ENCODE data around the gene NFE2L1.

NFE2L1 gene

DNA sequence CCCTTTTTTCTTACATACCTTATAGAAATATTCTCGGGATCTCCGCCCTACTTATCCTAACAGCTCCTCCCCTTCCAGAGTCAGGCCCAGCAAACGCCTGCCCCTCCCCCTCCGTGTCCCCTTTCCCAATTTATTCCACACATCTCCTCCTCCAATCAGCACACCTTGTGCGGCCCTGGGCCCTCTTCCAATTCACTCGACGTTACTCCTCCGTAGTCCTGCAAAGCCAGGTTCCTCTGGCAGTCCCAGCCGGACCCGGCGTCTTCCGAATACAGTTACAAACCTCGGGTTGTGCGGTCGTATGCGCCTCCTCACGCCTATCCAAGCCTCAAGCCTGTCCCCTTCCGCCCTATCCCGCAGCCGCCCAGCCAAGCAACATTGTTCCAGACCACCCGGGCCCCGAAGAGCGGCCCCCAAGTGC is 52.4 kb downstream of the NFE2L1 start:
- peaks cover 52% of the 10 kb centered on the region for H3K79me2 ChIP-seq (ENCODE audit: control insufficient read depth, insufficient read depth, low read length, unreplicated experiment)
- H2AFZ ChIP-seq (ENCODE audit: low read length, unreplicated experiment) = peak overlapping the region; percentile 26
- no peaks in the 10 kb centered on the region for H3K36me3 ChIP-seq (ENCODE audit: insufficient read depth, low read length)
- H3K27ac ChIP-seq (ENCODE audit: low read depth, low read length) = peak overlapping the region; percentile 68
- peaks cover 6% of the 10 kb centered on the region for H3K4me1 ChIP-seq (ENCODE audit: control insufficient read depth, insufficient read depth, low read length, unreplicated experiment)
- H3K4me3 ChIP-seq (ENCODE audit: low read depth, low read length) = peak overlapping the region; percentile 84
- H3K27me3 ChIP-seq (ENCODE audit: insufficient read depth, low read length) = no peaks in the 10 kb centered on the region

DNA sequence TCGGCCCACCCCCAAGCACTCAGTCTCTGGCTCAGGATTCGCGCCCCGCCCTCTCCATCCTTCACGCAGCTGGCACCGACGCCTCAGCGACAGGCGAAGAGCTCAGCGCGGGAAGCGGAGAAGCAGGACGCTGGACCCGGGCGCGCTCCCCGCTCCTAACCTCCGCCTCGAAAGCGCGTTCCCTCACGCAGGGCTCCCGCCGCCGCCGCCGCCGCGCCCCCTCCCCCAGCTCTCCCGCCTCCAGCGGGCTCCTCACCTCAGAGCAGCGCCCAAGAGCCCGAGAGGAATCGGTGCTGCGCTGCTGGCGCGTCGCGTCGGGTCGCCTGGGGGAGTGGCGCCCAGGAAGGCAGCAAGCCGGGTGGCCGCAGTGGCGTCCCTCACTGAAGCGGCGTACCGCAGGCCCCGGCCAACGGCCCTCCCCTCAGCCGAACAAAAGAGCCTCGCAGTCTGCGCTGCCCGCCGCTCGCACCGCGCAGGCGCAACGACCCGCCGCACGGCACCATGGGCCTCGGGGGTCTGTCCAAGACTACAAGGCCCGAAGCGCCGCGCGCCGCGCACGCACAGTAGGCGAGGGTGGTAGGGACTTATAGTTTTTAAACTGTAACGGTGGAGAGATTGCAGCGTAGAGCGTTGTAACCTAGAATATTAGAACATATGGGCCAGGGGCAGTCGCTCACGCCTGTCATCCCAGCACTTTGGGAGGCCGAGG is 53.0 kb downstream of the NFE2L1 start, which contains the start of gene CBX1:
CBX1 (minus strand) TSS at position 467 of the 709 bp plus-strand sequence. CDS start 24,474 bp downstream, outside the sequence.
- Histone ChIP-seq H3K79me2 (ENCODE audit: control insufficient read depth, insufficient read depth, low read length, unreplicated experiment) (peaks cover 47% of the 10 kb centered on the region), H3K27ac (ENCODE audit: low read depth, low read length) (peak within 1 kb of the TSS; percentile 68)

GRCh38 chr17:48102043-48102750 is 54.0 kb downstream of the NFE2L1 start:
- H3K79me2 ChIP-seq (ENCODE audit: control insufficient read depth, insufficient read depth, low read length, unreplicated experiment) = peaks cover 37% of the 10 kb centered on the region
- no peaks in the 10 kb centered on the region for H3K27me3 ChIP-seq (ENCODE audit: insufficient read depth, low read length)
- no peak overlapping the region for H3K27ac ChIP-seq (ENCODE audit: low read depth, low read length)
- H3K36me3 ChIP-seq (ENCODE audit: insufficient read depth, low read length) = no peaks in the 10 kb centered on the region
- peaks cover 6% of the 10 kb centered on the region for H3K4me1 ChIP-seq (ENCODE audit: control insufficient read depth, insufficient read depth, low read length, unreplicated experiment)
- peak overlapping the region; percentile 41 for H2AFZ ChIP-seq (ENCODE audit: low read length, unreplicated experiment)
- H3K4me3 ChIP-seq (ENCODE audit: low read depth, low read length) = peak overlapping the region; percentile 84; the same call in 1 of the 2 replicates

More for the DNA sequence above, 53.0 kb downstream of the NFE2L1 start, which contains the start of gene CBX1:
- peaks cover 6% of the 10 kb centered on the region for H3K4me1 ChIP-seq (ENCODE audit: control insufficient read depth, insufficient read depth, low read length, unreplicated experiment)
- no peaks in the 10 kb centered on the region for H3K36me3 ChIP-seq (ENCODE audit: insufficient read depth, low read length)
- no peaks in the 10 kb centered on the region for H3K27me3 ChIP-seq (ENCODE audit: insufficient read depth, low read length)
- peak within 1 kb of the TSS; percentile 57 for H2AFZ ChIP-seq (ENCODE audit: low read length, unreplicated experiment)
- H3K4me3 ChIP-seq (ENCODE audit: low read depth, low read length) = peak within 1 kb of the TSS; percentile 84

GRCh38 chr17:48102798-48103715 is 54.9 kb downstream of the NFE2L1 start:
- H2AFZ ChIP-seq (ENCODE audit: low read length, unreplicated experiment) = no peak overlapping the region
- no peak overlapping the region for H3K27ac ChIP-seq (ENCODE audit: low read depth, low read length)
- no peak overlapping the region for H3K4me3 ChIP-seq (ENCODE audit: low read depth, low read length)

GRCh38 chr17:48104440-48104839 is 56.3 kb downstream of the NFE2L1 start:
- Histone ChIP-seq H3K27me3 (ENCODE audit: insufficient read depth, low read length) (no peaks in the 10 kb centered on the region), H3K27ac (ENCODE audit: low read depth, low read length) (no peak overlapping the region), H2AFZ (ENCODE audit: low read length, unreplicated experiment) (no peak overlapping the region), H3K4me1 (ENCODE audit: control insufficient read depth, insufficient read depth, low read length, unreplicated experiment) (peaks cover 11% of the 10 kb centered on the region), H3K79me2 (ENCODE audit: control insufficient read depth, insufficient read depth, low read length, unreplicated experiment) (peaks cover 30% of the 10 kb centered on the region), H3K36me3 (ENCODE audit: insufficient read depth, low read length) (no peaks in the 10 kb centered on the region), H3K4me3 (ENCODE audit: low read depth, low read length) (no peak overlapping the region)

More at GRCh38 chr17:48102798-48103715, 54.9 kb downstream of the NFE2L1 start:
- Histone ChIP-seq H3K27me3 (ENCODE audit: insufficient read depth, low read length) (no peaks in the 10 kb centered on the region), H3K4me1 (ENCODE audit: control insufficient read depth, insufficient read depth, low read length, unreplicated experiment) (peaks cover 6% of the 10 kb centered on the region), H3K79me2 (ENCODE audit: control insufficient read depth, insufficient read depth, low read length, unreplicated experiment) (peaks cover 32% of the 10 kb centered on the region), H3K36me3 (ENCODE audit: insufficient read depth, low read length) (no peaks in the 10 kb centered on the region)

GRCh38 chr17:48106802-48107136 is 58.6 kb downstream of the NFE2L1 start:
- Histone ChIP-seq H2AFZ (ENCODE audit: low read length, unreplicated experiment) (peak overlapping the region; percentile 100), H3K79me2 (ENCODE audit: control insufficient read depth, insufficient read depth, low read length, unreplicated experiment) (peaks cover 36% of the 10 kb centered on the region), H3K27ac (ENCODE audit: low read depth, low read length) (peak overlapping the region; percentile 42; the same call in 1 of the 2 replicates), H3K36me3 (ENCODE audit: insufficient read depth, low read length) (no peaks in the 10 kb centered on the region), H3K4me1 (ENCODE audit: control insufficient read depth, insufficient read depth, low read length, unreplicated experiment) (peaks cover 7% of the 10 kb centered on the region), H3K4me3 (ENCODE audit: low read depth, low read length) (peak overlapping the region; percentile 94), H3K27me3 (ENCODE audit: insufficient read depth, low read length) (no peaks in the 10 kb centered on the region)

DNA sequence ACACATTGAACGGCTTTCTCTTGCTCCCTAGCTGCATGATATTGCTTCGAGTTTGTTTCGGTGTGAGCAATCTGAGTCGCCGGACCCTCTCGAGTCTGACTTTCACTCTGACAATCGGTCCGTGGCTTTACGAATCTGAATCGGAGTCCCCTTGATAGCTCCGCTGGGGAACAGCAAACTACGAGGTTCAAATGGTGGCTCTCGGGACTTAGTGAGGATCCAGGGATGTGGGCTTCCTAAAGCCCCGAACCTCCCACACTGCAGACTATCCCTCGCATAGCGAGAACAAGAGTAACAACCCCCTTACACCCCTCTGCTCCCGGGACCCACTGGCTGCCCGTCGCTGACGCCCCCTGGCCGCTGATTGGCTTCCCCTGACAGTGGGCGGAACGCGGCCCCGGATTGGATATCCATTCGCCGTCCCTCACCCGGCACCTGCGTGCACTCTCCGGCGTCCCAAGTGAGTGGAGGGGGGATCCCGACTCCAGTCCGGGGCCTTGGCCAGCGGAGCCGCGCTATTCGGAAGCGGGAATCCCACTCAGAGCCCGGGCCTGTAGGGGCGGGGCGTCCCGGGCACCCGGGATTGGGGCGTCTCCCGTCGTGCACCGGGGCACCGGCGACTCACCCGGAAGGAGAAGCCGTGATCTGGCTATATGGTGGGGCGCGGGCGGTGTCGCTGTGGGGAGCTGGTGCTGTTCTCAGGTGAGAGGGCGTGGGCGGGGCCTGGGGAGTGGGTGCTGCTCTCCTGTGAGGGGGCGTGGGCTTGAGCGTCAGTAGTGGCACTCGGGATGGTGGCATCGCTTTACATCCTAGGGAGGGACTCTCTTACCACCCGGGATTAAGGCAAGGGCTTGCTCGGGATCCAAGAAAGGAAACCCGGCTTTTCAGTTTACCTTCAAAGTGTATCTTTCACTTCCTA is 59.2 kb downstream of the NFE2L1 start, which contains the start of gene SNX11:
SNX11 (plus strand) TSS at position 630 of the 919 bp plus-strand sequence. CDS start 4,278 bp downstream, outside the sequence.
- peaks cover 7% of the 10 kb centered on the region for H3K4me1 ChIP-seq (ENCODE audit: control insufficient read depth, insufficient read depth, low read length, unreplicated experiment)
- peak within 1 kb of the TSS; percentile 100 for H2AFZ ChIP-seq (ENCODE audit: low read length, unreplicated experiment)
- H3K79me2 ChIP-seq (ENCODE audit: control insufficient read depth, insufficient read depth, low read length, unreplicated experiment) = peaks cover 42% of the 10 kb centered on the region
- peak within 1 kb of the TSS; percentile 94 for H3K4me3 ChIP-seq (ENCODE audit: low read depth, low read length)
- no peaks in the 10 kb centered on the region for H3K36me3 ChIP-seq (ENCODE audit: insufficient read depth, low read length)
- no peaks in the 10 kb centered on the region for H3K27me3 ChIP-seq (ENCODE audit: insufficient read depth, low read length)
- H3K27ac ChIP-seq (ENCODE audit: low read depth, low read length) = peak within 1 kb of the TSS; percentile 42; the same call in 1 of the 2 replicates

DNA sequence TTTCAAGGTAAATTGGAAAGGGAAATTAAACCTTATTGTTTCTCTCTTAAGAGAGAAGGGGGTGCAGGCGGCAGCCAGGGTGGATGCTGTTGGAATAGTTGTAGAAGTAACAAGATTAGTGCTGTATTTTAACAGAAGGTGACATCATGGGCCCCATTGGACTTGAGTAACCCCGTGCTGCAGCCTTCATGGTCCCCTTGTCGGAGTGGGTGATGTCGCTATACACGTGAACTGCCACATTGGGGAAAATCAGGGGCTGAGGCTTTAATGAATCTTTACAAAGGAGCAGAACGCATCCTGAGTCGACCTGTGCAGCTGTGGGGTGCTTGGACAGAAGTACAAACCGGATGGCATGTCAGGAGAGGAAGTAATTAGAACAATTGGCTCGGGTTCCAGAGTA is 62.6 kb downstream of the NFE2L1 start:
- H3K27me3 ChIP-seq (ENCODE audit: insufficient read depth, low read length) = no peaks in the 10 kb centered on the region
- H3K27ac ChIP-seq (ENCODE audit: low read depth, low read length) = no peak overlapping the region
- H3K79me2 ChIP-seq (ENCODE audit: control insufficient read depth, insufficient read depth, low read length, unreplicated experiment) = peaks cover 42% of the 10 kb centered on the region
- H3K4me1 ChIP-seq (ENCODE audit: control insufficient read depth, insufficient read depth, low read length, unreplicated experiment) = peaks cover 7% of the 10 kb centered on the region
- H3K4me3 ChIP-seq (ENCODE audit: low read depth, low read length) = no peak overlapping the region
- no peak overlapping the region for H2AFZ ChIP-seq (ENCODE audit: low read length, unreplicated experiment)
- no peaks in the 10 kb centered on the region for H3K36me3 ChIP-seq (ENCODE audit: insufficient read depth, low read length)
